HEK293 (cell line): Measurements from ENCODE around the gene GPR107.

Experiments
- BCL11A ChIP-seq: fragments of 450-650 bp; formaldehyde crosslinking; IDR thresholded peaks from 2 replicates; pipeline ENCODE4 v1.5.1; 2016; ENCODE audit warnings: low read depth, missing biosample characterization, missing genetic modification characterization
- HOXA7 ChIP-seq: sonication (generic); formaldehyde crosslinking; IDR thresholded peaks from 2 replicates; pipeline ENCODE4 v1.8.1; 2022; ENCODE audit warnings: missing genetic modification reagents, borderline replicate concordance
- KLF16 ChIP-seq: fragments of 450-650 bp; formaldehyde crosslinking; IDR thresholded peaks from 2 replicates; pipeline ENCODE4 v1.5.1; 2017; ENCODE audit warnings: missing biosample characterization, missing genetic modification characterization
- KLF8 ChIP-seq: fragments of 450-650 bp; formaldehyde crosslinking; IDR thresholded peaks from 2 replicates; pipeline ENCODE4 v1.5.1; 2016; ENCODE audit warnings: missing biosample characterization, missing genetic modification characterization
- ZBTB20 ChIP-seq: fragments of 450-650 bp; formaldehyde crosslinking; IDR thresholded peaks from 2 replicates; pipeline ENCODE4 v1.5.1; 2016; ENCODE audit warnings: missing biosample characterization, missing genetic modification characterization
- ZNF138 ChIP-seq: fragments of 450-650 bp; formaldehyde crosslinking; IDR thresholded peaks from 2 replicates; pipeline ENCODE4 v1.5.1; 2016; ENCODE audit warnings: missing biosample characterization, missing genetic modification characterization, borderline replicate concordance
- ZNF19 ChIP-seq: fragments of 450-650 bp; formaldehyde crosslinking; IDR thresholded peaks from 2 replicates; pipeline ENCODE4; 2016; ENCODE audit warnings: missing biosample characterization, missing genetic modification characterization, low read depth
- ZNF335 ChIP-seq: fragments of 450-650 bp; formaldehyde crosslinking; conservative IDR thresholded peaks from 2 replicates; pipeline ENCODE4 v1.5.1; 2016; ENCODE audit warnings: missing biosample characterization, missing genetic modification characterization
- ZNF341 ChIP-seq: fragments of 450-650 bp; formaldehyde crosslinking; IDR thresholded peaks from 2 replicates; pipeline ENCODE4; 2016; ENCODE audit warnings: low read depth, missing biosample characterization, missing genetic modification characterization
- ZNF394 ChIP-seq: fragments of 450-650 bp; formaldehyde crosslinking; IDR thresholded peaks from 2 replicates; pipeline ENCODE4 v1.5.1; 2016; ENCODE audit warnings: missing biosample characterization, missing genetic modification characterization, mild to moderate bottlenecking, moderate library complexity, borderline replicate concordance
- ZNF596 ChIP-seq: fragments of 450-650 bp; IDR thresholded peaks from 2 replicates; pipeline ENCODE4 v1.5.0; 2018; ENCODE audit warnings: missing biosample characterization, mild to moderate bottlenecking, missing genetic modification characterization, moderate library complexity
- ZNF600 ChIP-seq: fragments of 450-650 bp; formaldehyde crosslinking; IDR thresholded peaks from 2 replicates; pipeline ENCODE4 v1.5.1; 2016; ENCODE audit warnings: missing biosample characterization, missing genetic modification characterization
- ZNF623 ChIP-seq: fragments of 450-650 bp; formaldehyde crosslinking; IDR thresholded peaks from 2 replicates; pipeline ENCODE4 v1.5.1; 2016; ENCODE audit warnings: missing biosample characterization, missing genetic modification characterization
- ZNF654 ChIP-seq: fragments of 450-650 bp; formaldehyde crosslinking; IDR thresholded peaks from 2 replicates; pipeline ENCODE4 v1.5.1; 2016; ENCODE audit warnings: low read depth, missing biosample characterization, missing genetic modification characterization
- ZNF677 ChIP-seq: fragments of 450-650 bp; IDR thresholded peaks from 2 replicates; pipeline ENCODE4 v1.5.0; 2018; ENCODE audit warnings: missing biosample characterization, mild to moderate bottlenecking, missing genetic modification characterization, moderate library complexity
- ZSCAN16 ChIP-seq: fragments of 450-650 bp; formaldehyde crosslinking; IDR thresholded peaks from 2 replicates; pipeline ENCODE4 v1.5.1; 2016; ENCODE audit warnings: missing biosample characterization, missing genetic modification characterization
- TF ChIP-seq, protein P1 (sequence below): fragments of 450-650 bp; formaldehyde crosslinking; IDR thresholded peaks from 2 replicates; pipeline ENCODE4 v1.5.1; 2017; ENCODE audit warnings: missing biosample characterization, missing genetic modification characterization
- TF ChIP-seq, protein P2 (sequence below): fragments of 450-650 bp; formaldehyde crosslinking; IDR thresholded peaks from 2 replicates; pipeline ENCODE4 v1.5.1; 2016; ENCODE audit warnings: missing biosample characterization, missing genetic modification characterization
- TF ChIP-seq, protein P3 (sequence below): fragments of 450-650 bp; formaldehyde crosslinking; optimal IDR thresholded peaks from 2 replicates; pipeline ENCODE3; 2016; ENCODE audit warnings: missing biosample characterization, mild to moderate bottlenecking, missing genetic modification characterization
- TF ChIP-seq, protein P4 (sequence below): fragments of 450-650 bp; formaldehyde crosslinking; IDR thresholded peaks from 2 replicates; pipeline ENCODE4 v1.5.1; 2016; ENCODE audit warnings: missing biosample characterization, missing genetic modification characterization, low read depth
- TF ChIP-seq, protein P5 (sequence below): fragments of 450-650 bp; formaldehyde crosslinking; IDR thresholded peaks from 2 replicates; pipeline ENCODE4 v1.5.1; 2016; ENCODE audit warnings: missing biosample characterization, missing genetic modification characterization
- TF ChIP-seq, protein P6 (sequence below): fragments of 450-650 bp; formaldehyde crosslinking; conservative IDR thresholded peaks from 2 replicates; pipeline ENCODE4 v1.5.1; 2016; ENCODE audit warnings: low read depth, missing biosample characterization, missing genetic modification characterization

Gene GPR107

DNA sequence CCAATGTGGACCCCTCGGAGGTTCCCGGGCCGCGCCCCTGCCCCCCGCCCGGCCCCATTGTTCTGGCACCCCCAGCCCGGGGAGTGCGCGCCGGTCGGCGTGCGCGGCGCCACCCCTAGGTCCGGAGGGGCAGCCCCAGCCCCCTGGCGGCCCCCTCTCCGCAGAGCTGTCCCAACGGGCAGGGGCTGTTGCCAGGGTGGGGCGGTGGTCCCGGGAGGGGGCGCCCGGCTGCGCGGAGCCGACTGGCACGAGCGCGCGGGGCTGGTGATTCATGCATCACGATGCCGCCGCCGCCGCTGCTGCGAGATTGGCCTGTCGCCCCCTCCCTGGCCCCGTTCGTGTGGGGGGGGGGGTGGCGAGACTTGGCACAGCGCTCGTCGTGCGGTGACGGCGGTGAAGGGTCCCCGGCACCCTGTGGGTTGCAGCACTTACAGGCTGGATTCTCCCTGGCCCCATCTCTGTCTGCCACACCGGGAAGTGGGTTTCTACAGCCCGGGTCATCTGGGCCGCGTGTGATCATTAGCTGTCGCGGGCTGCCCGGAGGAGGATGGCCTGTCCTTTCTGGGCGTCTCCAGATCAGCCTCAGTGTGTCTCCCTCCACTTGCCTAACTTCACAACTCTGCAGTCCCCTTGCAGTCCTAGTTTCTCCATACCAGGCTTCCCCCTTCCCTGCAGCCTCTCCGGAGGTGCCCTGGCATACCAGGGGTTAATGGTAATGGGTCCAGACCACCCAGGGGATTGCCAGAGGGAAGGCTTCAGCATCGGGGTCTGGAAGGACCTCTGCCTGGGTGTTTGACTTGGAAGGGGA lies 119.4 kb downstream of the GPR107 start (continued):
- TF ChIP-seq, protein P1, sequence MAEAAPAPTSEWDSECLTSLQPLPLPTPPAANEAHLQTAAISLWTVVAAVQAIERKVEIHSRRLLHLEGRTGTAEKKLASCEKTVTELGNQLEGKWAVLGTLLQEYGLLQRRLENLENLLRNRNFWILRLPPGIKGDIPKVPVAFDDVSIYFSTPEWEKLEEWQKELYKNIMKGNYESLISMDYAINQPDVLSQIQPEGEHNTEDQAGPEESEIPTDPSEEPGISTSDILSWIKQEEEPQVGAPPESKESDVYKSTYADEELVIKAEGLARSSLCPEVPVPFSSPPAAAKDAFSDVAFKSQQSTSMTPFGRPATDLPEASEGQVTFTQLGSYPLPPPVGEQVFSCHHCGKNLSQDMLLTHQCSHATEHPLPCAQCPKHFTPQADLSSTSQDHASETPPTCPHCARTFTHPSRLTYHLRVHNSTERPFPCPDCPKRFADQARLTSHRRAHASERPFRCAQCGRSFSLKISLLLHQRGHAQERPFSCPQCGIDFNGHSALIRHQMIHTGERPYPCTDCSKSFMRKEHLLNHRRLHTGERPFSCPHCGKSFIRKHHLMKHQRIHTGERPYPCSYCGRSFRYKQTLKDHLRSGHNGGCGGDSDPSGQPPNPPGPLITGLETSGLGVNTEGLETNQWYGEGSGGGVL (tag by site-specific recombination): peak; percentile 98
- TF ChIP-seq BCL11A (tag by site-specific recombination) (no peak), HOXA7 (no peak), KLF16 (tag by site-specific recombination) (0 out of 2 replicates have a peak, but pooled peaks have one; percentile 22), ZNF654 (tag by site-specific recombination) (no peak), ZNF677 (tag by site-specific recombination) (no peak), ZNF19 (tag by site-specific recombination) (no peak), ZSCAN16 (tag by site-specific recombination) (no peak), ZNF600 (peak; percentile 55; the same call in 1 of the 2 replicates), ZNF341 (tag by site-specific recombination) (peak; percentile 99), ZNF596 (tag by site-specific recombination) (no peak), ZNF335 (tag by site-specific recombination) (peak; percentile 49), ZNF138 (no peak), ZNF623 (tag by site-specific recombination) (no peak), ZNF394 (tag by site-specific recombination) (no peak), KLF8 (tag by site-specific recombination) (peak; percentile 37; the same call in 1 of the 2 replicates), ZBTB20 (tag by site-specific recombination) (peak; percentile 74)
- TF ChIP-seq, protein P2, sequence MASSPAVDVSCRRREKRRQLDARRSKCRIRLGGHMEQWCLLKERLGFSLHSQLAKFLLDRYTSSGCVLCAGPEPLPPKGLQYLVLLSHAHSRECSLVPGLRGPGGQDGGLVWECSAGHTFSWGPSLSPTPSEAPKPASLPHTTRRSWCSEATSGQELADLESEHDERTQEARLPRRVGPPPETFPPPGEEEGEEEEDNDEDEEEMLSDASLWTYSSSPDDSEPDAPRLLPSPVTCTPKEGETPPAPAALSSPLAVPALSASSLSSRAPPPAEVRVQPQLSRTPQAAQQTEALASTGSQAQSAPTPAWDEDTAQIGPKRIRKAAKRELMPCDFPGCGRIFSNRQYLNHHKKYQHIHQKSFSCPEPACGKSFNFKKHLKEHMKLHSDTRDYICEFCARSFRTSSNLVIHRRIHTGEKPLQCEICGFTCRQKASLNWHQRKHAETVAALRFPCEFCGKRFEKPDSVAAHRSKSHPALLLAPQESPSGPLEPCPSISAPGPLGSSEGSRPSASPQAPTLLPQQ: peak; percentile 10
- TF ChIP-seq, protein P3, sequence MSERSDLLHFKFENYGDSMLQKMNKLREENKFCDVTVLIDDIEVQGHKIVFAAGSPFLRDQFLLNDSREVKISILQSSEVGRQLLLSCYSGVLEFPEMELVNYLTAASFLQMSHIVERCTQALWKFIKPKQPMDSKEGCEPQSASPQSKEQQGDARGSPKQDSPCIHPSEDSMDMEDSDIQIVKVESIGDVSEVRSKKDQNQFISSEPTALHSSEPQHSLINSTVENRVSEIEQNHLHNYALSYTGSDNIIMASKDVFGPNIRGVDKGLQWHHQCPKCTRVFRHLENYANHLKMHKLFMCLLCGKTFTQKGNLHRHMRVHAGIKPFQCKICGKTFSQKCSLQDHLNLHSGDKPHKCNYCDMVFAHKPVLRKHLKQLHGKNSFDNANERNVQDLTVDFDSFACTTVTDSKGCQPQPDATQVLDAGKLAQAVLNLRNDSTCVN (tag by site-specific recombination): peak; percentile 81
- TF ChIP-seq, protein P4, sequence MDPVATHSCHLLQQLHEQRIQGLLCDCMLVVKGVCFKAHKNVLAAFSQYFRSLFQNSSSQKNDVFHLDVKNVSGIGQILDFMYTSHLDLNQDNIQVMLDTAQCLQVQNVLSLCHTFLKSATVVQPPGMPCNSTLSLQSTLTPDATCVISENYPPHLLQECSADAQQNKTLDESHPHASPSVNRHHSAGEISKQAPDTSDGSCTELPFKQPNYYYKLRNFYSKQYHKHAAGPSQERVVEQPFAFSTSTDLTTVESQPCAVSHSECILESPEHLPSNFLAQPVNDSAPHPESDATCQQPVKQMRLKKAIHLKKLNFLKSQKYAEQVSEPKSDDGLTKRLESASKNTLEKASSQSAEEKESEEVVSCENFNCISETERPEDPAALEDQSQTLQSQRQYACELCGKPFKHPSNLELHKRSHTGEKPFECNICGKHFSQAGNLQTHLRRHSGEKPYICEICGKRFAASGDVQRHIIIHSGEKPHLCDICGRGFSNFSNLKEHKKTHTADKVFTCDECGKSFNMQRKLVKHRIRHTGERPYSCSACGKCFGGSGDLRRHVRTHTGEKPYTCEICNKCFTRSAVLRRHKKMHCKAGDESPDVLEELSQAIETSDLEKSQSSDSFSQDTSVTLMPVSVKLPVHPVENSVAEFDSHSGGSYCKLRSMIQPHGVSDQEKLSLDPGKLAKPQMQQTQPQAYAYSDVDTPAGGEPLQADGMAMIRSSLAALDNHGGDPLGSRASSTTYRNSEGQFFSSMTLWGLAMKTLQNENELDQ (tag by site-specific recombination): no peak
- TF ChIP-seq, protein P5, sequence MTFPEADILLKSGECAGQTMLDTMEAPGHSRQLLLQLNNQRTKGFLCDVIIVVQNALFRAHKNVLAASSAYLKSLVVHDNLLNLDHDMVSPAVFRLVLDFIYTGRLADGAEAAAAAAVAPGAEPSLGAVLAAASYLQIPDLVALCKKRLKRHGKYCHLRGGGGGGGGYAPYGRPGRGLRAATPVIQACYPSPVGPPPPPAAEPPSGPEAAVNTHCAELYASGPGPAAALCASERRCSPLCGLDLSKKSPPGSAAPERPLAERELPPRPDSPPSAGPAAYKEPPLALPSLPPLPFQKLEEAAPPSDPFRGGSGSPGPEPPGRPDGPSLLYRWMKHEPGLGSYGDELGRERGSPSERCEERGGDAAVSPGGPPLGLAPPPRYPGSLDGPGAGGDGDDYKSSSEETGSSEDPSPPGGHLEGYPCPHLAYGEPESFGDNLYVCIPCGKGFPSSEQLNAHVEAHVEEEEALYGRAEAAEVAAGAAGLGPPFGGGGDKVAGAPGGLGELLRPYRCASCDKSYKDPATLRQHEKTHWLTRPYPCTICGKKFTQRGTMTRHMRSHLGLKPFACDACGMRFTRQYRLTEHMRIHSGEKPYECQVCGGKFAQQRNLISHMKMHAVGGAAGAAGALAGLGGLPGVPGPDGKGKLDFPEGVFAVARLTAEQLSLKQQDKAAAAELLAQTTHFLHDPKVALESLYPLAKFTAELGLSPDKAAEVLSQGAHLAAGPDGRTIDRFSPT (tag by site-specific recombination): peak; percentile 54
- TF ChIP-seq, protein P6, sequence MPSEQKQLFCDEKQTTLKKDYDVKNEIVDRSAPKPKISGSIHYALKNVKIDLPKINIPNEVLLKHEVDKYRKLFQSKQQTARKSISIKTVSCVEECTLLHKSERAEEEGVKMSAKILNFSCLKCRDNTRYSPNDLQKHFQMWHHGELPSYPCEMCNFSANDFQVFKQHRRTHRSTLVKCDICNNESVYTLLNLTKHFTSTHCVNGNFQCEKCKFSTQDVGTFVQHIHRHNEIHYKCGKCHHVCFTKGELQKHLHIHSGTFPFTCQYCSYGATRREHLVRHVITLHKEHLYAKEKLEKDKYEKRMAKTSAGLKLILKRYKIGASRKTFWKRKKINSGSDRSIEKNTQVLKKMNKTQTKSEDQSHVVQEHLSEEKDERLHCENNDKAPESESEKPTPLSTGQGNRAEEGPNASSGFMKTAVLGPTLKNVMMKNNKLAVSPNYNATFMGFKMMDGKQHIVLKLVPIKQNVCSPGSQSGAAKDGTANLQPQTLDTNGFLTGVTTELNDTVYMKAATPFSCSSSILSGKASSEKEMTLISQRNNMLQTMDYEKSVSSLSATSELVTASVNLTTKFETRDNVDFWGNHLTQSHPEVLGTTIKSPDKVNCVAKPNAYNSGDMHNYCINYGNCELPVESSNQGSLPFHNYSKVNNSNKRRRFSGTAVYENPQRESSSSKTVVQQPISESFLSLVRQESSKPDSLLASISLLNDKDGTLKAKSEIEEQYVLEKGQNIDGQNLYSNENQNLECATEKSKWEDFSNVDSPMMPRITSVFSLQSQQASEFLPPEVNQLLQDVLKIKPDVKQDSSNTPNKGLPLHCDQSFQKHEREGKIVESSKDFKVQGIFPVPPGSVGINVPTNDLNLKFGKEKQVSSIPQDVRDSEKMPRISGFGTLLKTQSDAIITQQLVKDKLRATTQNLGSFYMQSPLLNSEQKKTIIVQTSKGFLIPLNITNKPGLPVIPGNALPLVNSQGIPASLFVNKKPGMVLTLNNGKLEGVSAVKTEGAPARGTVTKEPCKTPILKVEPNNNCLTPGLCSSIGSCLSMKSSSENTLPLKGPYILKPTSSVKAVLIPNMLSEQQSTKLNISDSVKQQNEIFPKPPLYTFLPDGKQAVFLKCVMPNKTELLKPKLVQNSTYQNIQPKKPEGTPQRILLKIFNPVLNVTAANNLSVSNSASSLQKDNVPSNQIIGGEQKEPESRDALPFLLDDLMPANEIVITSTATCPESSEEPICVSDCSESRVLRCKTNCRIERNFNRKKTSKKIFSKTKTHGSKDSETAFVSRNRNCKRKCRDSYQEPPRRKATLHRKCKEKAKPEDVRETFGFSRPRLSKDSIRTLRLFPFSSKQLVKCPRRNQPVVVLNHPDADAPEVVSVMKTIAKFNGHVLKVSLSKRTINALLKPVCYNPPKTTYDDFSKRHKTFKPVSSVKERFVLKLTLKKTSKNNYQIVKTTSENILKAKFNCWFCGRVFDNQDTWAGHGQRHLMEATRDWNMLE (tag by site-specific recombination): no peak
